Right lobe of liver (tissue), 6 donors: Measurements from ENCODE around the gene FIBP. TPM values are rescaled to one million over a fixed set of nuclear protein-coding genes. Genes with fewer than 3 reads are reported as not detected.
A peak's percentile ranks its signal among the peaks of the same experiment; 100 is the strongest.

Source experiments
- ATAC-seq, 4 donors: fragments of 200-7000 bp; cut with Tn5 transposase; one replicate each; pipeline ENCODE4 v1.9.1; 2020; ENCODE audit warnings: mild to moderate bottlenecking in 4 of 4, moderate library complexity in 4 of 4
- DNase-seq, 3 donors: peaks; one replicate each; pipeline ENCODE4 v3.0.0-alpha.2; 2020
- H3K27ac ChIP-seq, 3 donors: fragments of 200-600 bp; one replicate each; pipeline ENCODE4 v1.8.0; 2022
- H3K27me3 ChIP-seq, 2 donors: fragments of 200-600 bp; one replicate each; pipeline ENCODE4 v1.8.0; 2022
- H3K36me3 ChIP-seq, 4 donors: fragments of 200-600 bp; sonication (generic) in 1 of 4; one replicate each; pipeline versions ENCODE4 v1.5.1 to v1.8.0; 2017 to 2022; ENCODE audit warnings: control low read depth in 1 of 4
- H3K4me1 ChIP-seq, 4 donors: fragments of 200-600 bp; sonication (generic) in 1 of 4; one replicate each; pipeline versions ENCODE4 v1.5.1 to v1.8.0; 2017 to 2022; ENCODE audit warnings: control low read depth in 1 of 4
- H3K4me3 ChIP-seq, 3 donors: fragments of 200-600 bp; one replicate each; pipeline ENCODE4 v1.8.0; 2022
- H3K9me3 ChIP-seq, 4 donors: fragments of 200-600 bp; sonication (generic) in 1 of 4; one replicate each; pipeline versions ENCODE4 v1.5.1 to v1.8.0; 2017 to 2022; ENCODE audit warnings: control low read depth in 1 of 4
- CTCF ChIP-seq, 4 donors: fragments of 200-600 bp in 3 of 4; fragments of 450-650 bp in 1 of 4; IDR thresholded peaks; one replicate each; pipeline versions ENCODE4 v1.5.1 to v1.8.0; 2016 to 2022; ENCODE audit warnings: antibody characterized with exemption in 4 of 4, mild to moderate bottlenecking in 2 of 4
- POLR2A ChIP-seq: fragments of 450-650 bp; IDR thresholded peaks from one replicate; pipeline ENCODE4 v1.6.1; 2017; ENCODE audit warnings: antibody characterized with exemption, mild to moderate bottlenecking
- WGBS: methylation state at CpG from one replicate; pipeline ENCODE4 v1.1.6; 2018; ENCODE audit warnings: low coverage, low lambda C conversion rate; ENCODE audit not compliant: insufficient coverage; ENCODE audit errors: missing lambda C conversion rate; 5-methylcytosine and 5-hydroxymethylcytosine counted together
- intact Hi-C, 2 donors: fragments of 100-400 bp; cut with DNase I; formaldehyde crosslinking; loops; one replicate each; pipeline versions ENCODE4 v1.11.2 to v1.14.1; 2022
- total RNA-seq, 6 experiments: library from RNA; depleted of rRNA in 2 of 6; stranded (reverse); fragments of >200 nt in 2 of 6; fragmentation: NEBNext Ultra II Directional in 3 of 6; extraction: Animal tissue kit (Norgen Biotek cat#: 25700) in 3 of 6; gene quantifications; one replicate each; pipeline versions ENCODE4 v1.1.0 to v1.2.4, GENCODE V29; 2016 to 2023
- donor health status: DM: no; HTN: yes; CAD: no.
- donor health status: DM: no; HTN: no; CAD: no.
- donor health status: DM: no; HTN: no; CAD: no.
- donor health status: DM: no; HTN: yes; CAD: no.
- donor health status: DM: no; HTN: yes; CAD: no.

The FIBP gene
- total RNA-seq, 6 experiments from 2014 or later, result 19.4 to 66.1 (median 23.3) TPM

GRCh38 chr11:65885808-65886536 lies 2.3 kb downstream of the FIBP start:
- 77% methylated on average over 9 of the region's 12 CpGs for WGBS
- no peaks in the 10 kb centered on the region for H3K27me3 ChIP-seq
- ATAC-seq (no peak), DNase-seq (no peak)
- H3K36me3 ChIP-seq, result peaks cover 0 to 11% (median 0%) of the 10 kb centered on the region in 4 donors
- TF ChIP-seq CTCF (IDR thresholded peaks at IDR 0.05), result no peak
- TF ChIP-seq POLR2A, result no peak
- peaks cover 0 to 25% (median 8%) of the 10 kb centered on the region in 4 donors for H3K4me1 ChIP-seq
- no peak overlapping the region for H3K4me3 ChIP-seq
- no peaks in the 10 kb centered on the region for H3K9me3 ChIP-seq
- no peak overlapping the region for H3K27ac ChIP-seq
- intact Hi-C loops, result loop anchor here (10.0 kb wide), 1 partner anchor 99 kb away; no protein-coding TSS in a partner anchor

- H3K27me3 ChIP-seq, result no peaks in the 10 kb centered on the region
- DNase-seq, result no peak
- H3K4me1 ChIP-seq, result peaks cover 0 to 22% (median 8%) of the 10 kb centered on the region in 4 donors
- no peak overlapping the region for H3K4me3 ChIP-seq
- 100% methylated on average over 1 of the region's 7 CpGs for WGBS
- H3K9me3 ChIP-seq, result no peaks in the 10 kb centered on the region
- TF ChIP-seq CTCF (IDR thresholded peaks at IDR 0.05), result no peak
- no peak for TF ChIP-seq POLR2A
- intact Hi-C loops, result loop anchor here (10.0 kb wide), 1 partner anchor 100 kb away; no protein-coding TSS in a partner anchor
- ATAC-seq, result no peak
- H3K27ac ChIP-seq, result no peak overlapping the region
- peaks cover 0 to 11% (median 0%) of the 10 kb centered on the region in 4 donors for H3K36me3 ChIP-seq
These were observed 3.0 kb downstream of the FIBP start for GRCh38 chr11:65885231-65885630.

DNA sequence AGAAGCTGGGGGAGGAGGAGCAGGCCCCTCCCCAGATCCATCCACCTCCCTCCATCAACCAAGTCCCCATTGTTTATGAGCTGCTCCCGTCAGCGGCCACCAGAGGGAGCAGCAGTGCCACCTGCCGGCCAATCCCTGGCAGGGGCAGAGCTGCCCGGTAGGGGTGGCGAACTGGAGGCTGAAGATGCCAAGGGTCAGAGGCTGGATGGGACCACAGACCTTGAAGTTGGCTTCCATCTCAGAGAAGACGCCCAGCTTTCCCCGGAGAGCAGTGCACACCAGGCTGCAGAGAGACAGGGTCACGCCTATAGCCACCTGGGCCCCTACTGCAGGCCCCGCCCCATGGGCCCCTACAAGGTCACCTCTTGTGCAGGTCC lies 3.6 kb downstream of the FIBP start:
- DNase-seq (peak; percentile 80 to 83 (median 80)), ATAC-seq (peak; percentile 43 to 60 (median 52))
- Histone ChIP-seq H3K36me3 (peaks cover 0 to 11% (median 0%) of the 10 kb centered on the region in 4 donors), H3K9me3 (no peaks in the 10 kb centered on the region), H3K4me1 (peaks cover 0 to 17% (median 6%) of the 10 kb centered on the region in 4 donors), H3K27ac (no peak overlapping the region), H3K27me3 (no peaks in the 10 kb centered on the region), H3K4me3 (no peak overlapping the region)
- WGBS, result no CpG with 5 or more reads among the region's 9 CpGs
- TF ChIP-seq CTCF (IDR thresholded peaks at IDR 0.05) (peak; percentile 98 to 99 (median 99)), POLR2A (no peak)
- intact Hi-C loops, result loop anchor here (10.0 kb wide), 1 partner anchor 100 kb away; no protein-coding TSS in a partner anchor

- peaks cover 0 to 11% (median 0%) of the 10 kb centered on the region in 4 donors for H3K36me3 ChIP-seq
- DNase-seq (no peak), ATAC-seq (no peak)
- H3K27me3 ChIP-seq, result no peaks in the 10 kb centered on the region
- no peaks in the 10 kb centered on the region for H3K9me3 ChIP-seq
- H3K4me3 ChIP-seq, result no peak overlapping the region
- intact Hi-C loops, result loop anchor here (10.0 kb wide), 1 partner anchor 101 kb away; no protein-coding TSS in a partner anchor
- no peak overlapping the region for H3K27ac ChIP-seq
- peaks cover 0 to 10% (median 5%) of the 10 kb centered on the region in 4 donors for H3K4me1 ChIP-seq
- TF ChIP-seq POLR2A (no peak), CTCF (IDR thresholded peaks at IDR 0.05) (no peak)
- 90% methylated on average over 13 of the region's 28 CpGs for WGBS
These were observed 4.2 kb downstream of the FIBP start for GRCh38 chr11:65883786-65884715.
